Jurkat, Clone E6-1 (cell line): ENCODE measurements around the gene PRKCA.
A peak's percentile ranks its signal among the peaks of the same experiment; 100 is the strongest.
"Not testable (repeated sequence)": the region's sequence is repeated elsewhere in the genome, so short reads cannot be mapped to it uniquely, and the experiment has no call there.

Experiments used
- DNase-seq: peaks from one replicate; pipeline ENCODE4 v3.0.0-alpha.2; 2011; ENCODE audit warnings: low read depth, low spot score
- H3K4me3 ChIP-seq: 2 replicates; pipeline ENCODE4 v1.5.1; 2011; ENCODE audit warnings: mild to moderate bottlenecking, low read length, control low read depth, moderate library complexity

PRKCA gene

GRCh38 chr17:66400041-66400688 lies 97.8 kb downstream of the PRKCA start:
- H3K4me3 ChIP-seq = peak overlapping the region; percentile 6; the same call in 1 of the 2 replicates
- not testable (repeated sequence) for DNase-seq

- no peak overlapping the region for H3K4me3 ChIP-seq
- DNase-seq = no peak
These were observed 98.3 kb downstream of the PRKCA start for GRCh38 chr17:66400698-66401097.

- no peak overlapping the region for H3K4me3 ChIP-seq
- DNase-seq = no peak
These were observed 99.0 kb downstream of the PRKCA start for GRCh38 chr17:66401364-66401763.

GRCh38 chr17:66403846-66404556 lies 101.6 kb downstream of the PRKCA start:
- no peak for DNase-seq
- no peak overlapping the region for H3K4me3 ChIP-seq

GRCh38 chr17:66405836-66406677 lies 103.6 kb downstream of the PRKCA start:
- no peak for DNase-seq
- peak overlapping the region; percentile 4; the same call in 1 of the 2 replicates for H3K4me3 ChIP-seq

- no peak for DNase-seq
- peak overlapping the region; percentile 4; the same call in 1 of the 2 replicates for H3K4me3 ChIP-seq
These were observed 104.6 kb downstream of the PRKCA start for GRCh38 chr17:66406701-66407644.

GRCh38 chr17:66407864-66408263 lies 105.5 kb downstream of the PRKCA start:
- no peak for DNase-seq
- H3K4me3 ChIP-seq = no peak overlapping the region

- H3K4me3 ChIP-seq = no peak overlapping the region
- no peak for DNase-seq
These were observed 109.1 kb downstream of the PRKCA start for GRCh38 chr17:66411520-66411919.

- no peak overlapping the region; the same call in 1 of the 2 replicates for H3K4me3 ChIP-seq
- peak; percentile 75 for DNase-seq
These were observed 110.6 kb downstream of the PRKCA start for GRCh38 chr17:66412857-66413558.

GRCh38 chr17:66413559-66414520 lies 111.4 kb downstream of the PRKCA start:
- no peak overlapping the region for H3K4me3 ChIP-seq
- no peak for DNase-seq

- no peak overlapping the region for H3K4me3 ChIP-seq
- peak; percentile 85 for DNase-seq
These were observed 112.3 kb downstream of the PRKCA start for GRCh38 chr17:66414561-66415175.

- peak overlapping the region; percentile 23 for H3K4me3 ChIP-seq
- DNase-seq = peak; percentile 69
These were observed 113.2 kb downstream of the PRKCA start for GRCh38 chr17:66415366-66416206.

- H3K4me3 ChIP-seq = no peak overlapping the region
- DNase-seq = no peak
These were observed 114.0 kb downstream of the PRKCA start for GRCh38 chr17:66416207-66416940.

- DNase-seq = no peak
- H3K4me3 ChIP-seq = no peak overlapping the region
These were observed 114.9 kb downstream of the PRKCA start for GRCh38 chr17:66417300-66417719.

GRCh38 chr17:66420961-66421371 lies 118.6 kb downstream of the PRKCA start:
- H3K4me3 ChIP-seq = no peak overlapping the region
- no peak for DNase-seq
